Measurements from ENCODE around the gene SRRM3. TPM values are rescaled to one million over a fixed set of nuclear protein-coding genes. Genes with fewer than 3 reads are reported as not detected.

SRRM3 gene
- total and polyA plus RNA-seq, 9 of the 15 experiments (the other 6 are each of a cell fraction or from before 2014, with no cell fraction given): 0.04 to 0.91 (median 0.46) TPM; not detected in 2

DNA sequence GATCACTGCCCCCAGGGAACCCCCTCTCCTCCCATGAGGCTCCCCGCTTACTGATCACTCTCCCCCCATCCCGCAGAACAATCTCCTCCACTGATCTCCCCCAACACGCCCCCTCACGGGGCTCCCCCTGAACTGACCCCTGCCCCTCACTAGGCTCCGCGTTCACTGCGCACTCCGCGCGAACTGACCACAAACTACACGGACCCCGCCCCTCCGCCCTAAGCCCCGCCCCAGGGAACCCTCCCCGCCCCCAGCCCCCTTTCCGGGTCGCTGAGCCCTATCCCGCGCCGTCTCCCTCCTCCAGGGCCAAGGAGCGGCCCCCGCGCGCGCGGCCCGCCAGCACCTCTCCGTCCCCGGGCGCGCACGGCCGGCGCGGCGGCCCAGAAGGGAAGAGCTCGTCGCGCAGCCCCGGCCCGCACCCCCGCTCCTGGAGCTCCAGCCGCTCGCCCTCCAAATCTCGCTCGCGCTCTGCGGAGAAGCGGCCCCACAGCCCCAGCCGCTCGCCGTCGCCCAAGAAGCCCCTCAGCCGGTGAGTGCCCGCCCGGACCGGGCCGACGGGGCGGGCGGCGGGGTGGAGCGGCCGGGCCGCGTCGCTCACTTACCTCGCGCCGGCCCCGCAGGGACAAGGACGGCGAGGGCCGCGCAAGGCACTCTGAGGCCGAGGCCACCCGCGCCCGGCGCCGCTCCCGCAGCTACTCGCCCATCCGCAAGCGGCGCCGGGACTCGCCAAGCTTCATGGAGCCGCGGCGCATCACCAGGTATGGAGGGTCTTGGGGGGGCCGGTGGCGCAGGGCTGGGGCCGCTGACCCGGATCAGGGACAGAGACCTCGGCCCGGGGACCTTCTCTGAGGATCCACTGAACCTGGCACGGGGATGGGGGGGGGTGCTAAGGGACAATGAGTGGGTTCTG is 80.9 kb downstream of the SRRM3 start:
- intact Hi-C loops (cut with micrococcal nuclease): no loop called here
- ChIA-PET CTCF (ENCODE audit: low intra/inter-chr PET ratio) (no interaction called here), POLR2A (interaction anchor here (0.7 to 1.0 kb wide), 2 partner anchors 14 to 20 kb away, joined by 3 read pairs; partner anchors contain the start of gene HSPB1)
- FAIRE-seq (no peak), DNase-seq (ENCODE audit: extremely low read depth in 1 of 4, low spot score in 3 of 4) (peak; percentile 54 to 92 (median 79)), ATAC-seq (peak; percentile 62)
- Histone ChIP-seq H3K36me3 (ENCODE audit: control insufficient read depth, insufficient read depth, low read length) (no peaks in the 10 kb centered on the region), H3K9me1 (ENCODE audit: control insufficient read depth, insufficient read depth, low read length) (no peaks in the 10 kb centered on the region), H3K27me3 (ENCODE audit: control insufficient read depth in 2 of 2, insufficient read depth in 2 of 2, low read length in 2 of 2) (peaks cover 33 to 55% of the 10 kb centered on the region in 2 experiments; a peak in 4 of 5 replicates), H3K9me3 (replicated peaks; ENCODE audit: control insufficient read depth, insufficient read depth, low read depth, low read length) (no peaks in the 10 kb centered on the region), H3K4me3 (peak overlapping the region; percentile 41), H4K20me1 (replicated peaks; ENCODE audit: control insufficient read depth, insufficient read depth, low read length) (no peaks in the 10 kb centered on the region), H3K9ac (ENCODE audit: insufficient read depth in 1 of 2, low read depth in 2 of 2, low read length in 2 of 2) (peak overlapping the region in 1 of 2 experiments; percentile 74; a peak in 2 of 4 replicates), H3K4me2 (ENCODE audit: insufficient read depth, low read length) (peak overlapping the region; percentile 44; the same call in 1 of the 2 replicates), H3K27ac (ENCODE audit: extremely low read depth, low read depth, low read length) (no peak overlapping the region), H2AFZ (ENCODE audit: low read depth, low read length) (peak overlapping the region; percentile 68), H3K79me2 (ENCODE audit: control insufficient read depth, insufficient read depth, low read length) (no peaks in the 10 kb centered on the region), H3K4me1 (replicated peaks in 1 of 2; ENCODE audit: control insufficient read depth in 2 of 2, insufficient read depth in 2 of 2, low read length in 2 of 2) (peaks cover 0 to 40% of the 10 kb centered on the region in 2 experiments; a peak in 3 of 5 replicates)
- WGBS (ENCODE audit: insufficient coverage, low coverage, missing lambda C conversion rate): under 1% methylated on average over 40 of the region's 98 CpGs
- BruUV-seq (replicated peaks): no TSS peak
- in situ Hi-C loops (cut with MboI): no loop called here
- TF ChIP-seq, protein P1, sequence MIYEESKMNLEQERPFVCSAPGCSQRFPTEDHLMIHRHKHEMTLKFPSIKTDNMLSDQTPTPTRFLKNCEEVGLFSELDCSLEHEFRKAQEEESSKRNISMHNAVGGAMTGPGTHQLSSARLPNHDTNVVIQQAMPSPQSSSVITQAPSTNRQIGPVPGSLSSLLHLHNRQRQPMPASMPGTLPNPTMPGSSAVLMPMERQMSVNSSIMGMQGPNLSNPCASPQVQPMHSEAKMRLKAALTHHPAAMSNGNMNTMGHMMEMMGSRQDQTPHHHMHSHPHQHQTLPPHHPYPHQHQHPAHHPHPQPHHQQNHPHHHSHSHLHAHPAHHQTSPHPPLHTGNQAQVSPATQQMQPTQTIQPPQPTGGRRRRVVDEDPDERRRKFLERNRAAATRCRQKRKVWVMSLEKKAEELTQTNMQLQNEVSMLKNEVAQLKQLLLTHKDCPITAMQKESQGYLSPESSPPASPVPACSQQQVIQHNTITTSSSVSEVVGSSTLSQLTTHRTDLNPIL (CRISPR knock-in tag; IDR thresholded peaks at IDR 0.05): no peak
- TF ChIP-seq HSF4 (CRISPR knock-in tag; IDR thresholded peaks at IDR 0.05; ENCODE audit: borderline replicate concordance): no peak
- no peak for TF ChIP-seq CC2D1A (IDR thresholded peaks at IDR 0.05)
- TF ChIP-seq HDAC6 (IDR thresholded peaks at IDR 0.05; ENCODE audit: low read depth, low read length): 0 out of 2 replicates have a peak, but pooled peaks have one; percentile 35
- TF ChIP-seq KAT8 (IDR thresholded peaks at IDR 0.05; ENCODE audit: low read depth): no peak
- TF ChIP-seq, protein P2, sequence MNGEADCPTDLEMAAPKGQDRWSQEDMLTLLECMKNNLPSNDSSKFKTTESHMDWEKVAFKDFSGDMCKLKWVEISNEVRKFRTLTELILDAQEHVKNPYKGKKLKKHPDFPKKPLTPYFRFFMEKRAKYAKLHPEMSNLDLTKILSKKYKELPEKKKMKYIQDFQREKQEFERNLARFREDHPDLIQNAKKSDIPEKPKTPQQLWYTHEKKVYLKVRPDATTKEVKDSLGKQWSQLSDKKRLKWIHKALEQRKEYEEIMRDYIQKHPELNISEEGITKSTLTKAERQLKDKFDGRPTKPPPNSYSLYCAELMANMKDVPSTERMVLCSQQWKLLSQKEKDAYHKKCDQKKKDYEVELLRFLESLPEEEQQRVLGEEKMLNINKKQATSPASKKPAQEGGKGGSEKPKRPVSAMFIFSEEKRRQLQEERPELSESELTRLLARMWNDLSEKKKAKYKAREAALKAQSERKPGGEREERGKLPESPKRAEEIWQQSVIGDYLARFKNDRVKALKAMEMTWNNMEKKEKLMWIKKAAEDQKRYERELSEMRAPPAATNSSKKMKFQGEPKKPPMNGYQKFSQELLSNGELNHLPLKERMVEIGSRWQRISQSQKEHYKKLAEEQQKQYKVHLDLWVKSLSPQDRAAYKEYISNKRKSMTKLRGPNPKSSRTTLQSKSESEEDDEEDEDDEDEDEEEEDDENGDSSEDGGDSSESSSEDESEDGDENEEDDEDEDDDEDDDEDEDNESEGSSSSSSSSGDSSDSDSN (IDR thresholded peaks at IDR 0.05; ENCODE audit: borderline replicate concordance in 1 of 2, low read depth in 2 of 2, low read length in 2 of 2): peak; percentile 29 to 76; a peak in 1 of 4 replicates
- TF ChIP-seq ZNF507 (tag; conservative IDR thresholded peaks at IDR 0.05): no peak
- 0 out of 2 replicates have a peak, but pooled peaks have one; percentile 10 for TF ChIP-seq NFIC (IDR thresholded peaks at IDR 0.05)
- TF ChIP-seq NRF1 (conservative IDR thresholded peaks at IDR 0.05 in 1 of 2, IDR thresholded peaks at IDR 0.05 in 1 of 2): peak in 1 of 2 experiments; percentile 32; a peak in 2 of 4 replicates
- no peak for TF ChIP-seq ZNF696 (CRISPR knock-in tag; conservative IDR thresholded peaks at IDR 0.05)
- no peak for TF ChIP-seq ZNF436 (CRISPR knock-in tag; IDR thresholded peaks at IDR 0.05)
- no peak for TF ChIP-seq NCOA6 (IDR thresholded peaks at IDR 0.05)
- TF ChIP-seq SRF (CRISPR knock-in tag; IDR thresholded peaks at IDR 0.05): no peak
- TF ChIP-seq, protein P3, sequence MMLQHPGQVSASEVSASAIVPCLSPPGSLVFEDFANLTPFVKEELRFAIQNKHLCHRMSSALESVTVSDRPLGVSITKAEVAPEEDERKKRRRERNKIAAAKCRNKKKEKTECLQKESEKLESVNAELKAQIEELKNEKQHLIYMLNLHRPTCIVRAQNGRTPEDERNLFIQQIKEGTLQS (IDR thresholded peaks at IDR 0.05): no peak
- TF ChIP-seq, protein P3 (CRISPR knock-in tag; conservative IDR thresholded peaks at IDR 0.05): no peak
- TF ChIP-seq ARID1B (IDR thresholded peaks at IDR 0.05): no peak

Measured in K562 (cell line).